ENCODE results near the gene SLC2A13. TPM values are rescaled to one million over a fixed set of nuclear protein-coding genes. Genes with fewer than 3 reads are reported as not detected.
A peak's percentile ranks its signal among the peaks of the same experiment; 100 is the strongest.
"Not testable (repeated sequence)": the region's sequence is repeated elsewhere in the genome, so short reads cannot be mapped to it uniquely, and the experiment has no call there.

SLC2A13 gene
- total and polyA plus RNA-seq, 4 donors = 21.1 to 85.5 (median 28.6) TPM

- Histone ChIP-seq H3K9me3 (ENCODE audit: control insufficient read depth, insufficient read depth, low read length) (no peaks in the 10 kb centered on the region), H3K4me3 (ENCODE audit: low read depth, low read length) (no peak overlapping the region), H3K27ac (ENCODE audit: low read depth, low read length) (no peak overlapping the region), H3K4me1 (ENCODE audit: control insufficient read depth, insufficient read depth, low read length) (no peaks in the 10 kb centered on the region), H3K36me3 (ENCODE audit: control insufficient read depth, insufficient read depth, low read length) (no peaks in the 10 kb centered on the region), H3K27me3 (ENCODE audit: control insufficient read depth, insufficient read depth, low read length) (no peaks in the 10 kb centered on the region)
- no peak for DNase-seq (ENCODE audit: low read depth in 4 of 6, low spot score in 6 of 6)
These were observed 174.0 kb downstream of the SLC2A13 start for GRCh38 chr12:39931857-39932256.

GRCh38 chr12:39931231-39931630, 174.7 kb downstream of the SLC2A13 start:
- Histone ChIP-seq H3K27ac (ENCODE audit: low read depth, low read length) (no peak overlapping the region), H3K36me3 (ENCODE audit: control insufficient read depth, insufficient read depth, low read length) (no peaks in the 10 kb centered on the region), H3K4me3 (ENCODE audit: low read depth, low read length) (no peak overlapping the region), H3K27me3 (ENCODE audit: control insufficient read depth, insufficient read depth, low read length) (no peaks in the 10 kb centered on the region), H3K4me1 (ENCODE audit: control insufficient read depth, insufficient read depth, low read length) (no peaks in the 10 kb centered on the region), H3K9me3 (ENCODE audit: control insufficient read depth, insufficient read depth, low read length) (no peaks in the 10 kb centered on the region)
- DNase-seq (ENCODE audit: low read depth in 4 of 6, low spot score in 6 of 6) = no peak
- 64% methylated on average over 1 of the region's 4 CpGs for WGBS (ENCODE audit: insufficient coverage)

GRCh38 chr12:39930101-39930500, 175.8 kb downstream of the SLC2A13 start:
- DNase-seq (ENCODE audit: low read depth in 4 of 6, low spot score in 6 of 6) = peak in 1 of 6 donors; percentile 71
- WGBS (ENCODE audit: insufficient coverage) = no CpG with 5 or more reads among the region's 3 CpGs

GRCh38 chr12:39928181-39928899, 177.5 kb downstream of the SLC2A13 start:
- Histone ChIP-seq H3K36me3 (ENCODE audit: control insufficient read depth, insufficient read depth, low read length) (no peaks in the 10 kb centered on the region), H3K9me3 (ENCODE audit: control insufficient read depth, insufficient read depth, low read length) (no peaks in the 10 kb centered on the region), H3K27me3 (ENCODE audit: control insufficient read depth, insufficient read depth, low read length) (no peaks in the 10 kb centered on the region), H3K4me1 (ENCODE audit: control insufficient read depth, insufficient read depth, low read length) (no peaks in the 10 kb centered on the region), H3K4me3 (ENCODE audit: low read depth, low read length) (no peak overlapping the region), H3K27ac (ENCODE audit: low read depth, low read length) (no peak overlapping the region)
- peak in 1 of 6 donors; percentile 52 for DNase-seq (ENCODE audit: low read depth in 4 of 6, low spot score in 6 of 6)
- no CpG with 5 or more reads among the region's 1 CpG for WGBS (ENCODE audit: insufficient coverage)

More at GRCh38 chr12:39930101-39930500, 175.8 kb downstream of the SLC2A13 start:
- Histone ChIP-seq H3K27ac (ENCODE audit: low read depth, low read length) (no peak overlapping the region), H3K4me1 (ENCODE audit: control insufficient read depth, insufficient read depth, low read length) (no peaks in the 10 kb centered on the region), H3K4me3 (ENCODE audit: low read depth, low read length) (no peak overlapping the region), H3K27me3 (ENCODE audit: control insufficient read depth, insufficient read depth, low read length) (no peaks in the 10 kb centered on the region), H3K36me3 (ENCODE audit: control insufficient read depth, insufficient read depth, low read length) (no peaks in the 10 kb centered on the region), H3K9me3 (ENCODE audit: control insufficient read depth, insufficient read depth, low read length) (no peaks in the 10 kb centered on the region)

GRCh38 chr12:39923364-39923763, 182.5 kb downstream of the SLC2A13 start:
- H3K27me3 ChIP-seq (ENCODE audit: control insufficient read depth, insufficient read depth, low read length) = no peaks in the 10 kb centered on the region
- no peak overlapping the region for H3K27ac ChIP-seq (ENCODE audit: low read depth, low read length)
- no peak overlapping the region for H3K4me3 ChIP-seq (ENCODE audit: low read depth, low read length)
- no peak for DNase-seq (ENCODE audit: low read depth in 4 of 6, low spot score in 6 of 6)
- WGBS (ENCODE audit: insufficient coverage) = no CpG with 5 or more reads among the region's 5 CpGs
- H3K9me3 ChIP-seq (ENCODE audit: control insufficient read depth, insufficient read depth, low read length) = no peaks in the 10 kb centered on the region
- no peaks in the 10 kb centered on the region for H3K36me3 ChIP-seq (ENCODE audit: control insufficient read depth, insufficient read depth, low read length)
- H3K4me1 ChIP-seq (ENCODE audit: control insufficient read depth, insufficient read depth, low read length) = no peaks in the 10 kb centered on the region

GRCh38 chr12:39922598-39922997, 183.3 kb downstream of the SLC2A13 start:
- H3K9me3 ChIP-seq (ENCODE audit: control insufficient read depth, insufficient read depth, low read length); H3K4me3 ChIP-seq (ENCODE audit: low read depth, low read length): not testable (repeated sequence)

GRCh38 chr12:39920647-39921046, 185.2 kb downstream of the SLC2A13 start:
- no peaks in the 10 kb centered on the region for H3K36me3 ChIP-seq (ENCODE audit: control insufficient read depth, insufficient read depth, low read length)
- H3K4me1 ChIP-seq (ENCODE audit: control insufficient read depth, insufficient read depth, low read length) = no peaks in the 10 kb centered on the region
- no peaks in the 10 kb centered on the region for H3K9me3 ChIP-seq (ENCODE audit: control insufficient read depth, insufficient read depth, low read length)
- DNase-seq (ENCODE audit: low read depth in 4 of 6, low spot score in 6 of 6) = no peak
- H3K27me3 ChIP-seq (ENCODE audit: control insufficient read depth, insufficient read depth, low read length) = no peaks in the 10 kb centered on the region
- 94% methylated on average over 2 of the region's 4 CpGs for WGBS (ENCODE audit: insufficient coverage)
- no peak overlapping the region for H3K27ac ChIP-seq (ENCODE audit: low read depth, low read length)
- H3K4me3 ChIP-seq (ENCODE audit: low read depth, low read length) = no peak overlapping the region

More at GRCh38 chr12:39922598-39922997, 183.3 kb downstream of the SLC2A13 start:
- DNase-seq (ENCODE audit: low read depth in 4 of 6, low spot score in 6 of 6); H3K27ac ChIP-seq (ENCODE audit: low read depth, low read length); H3K4me1 ChIP-seq (ENCODE audit: control insufficient read depth, insufficient read depth, low read length); H3K36me3 ChIP-seq (ENCODE audit: control insufficient read depth, insufficient read depth, low read length); H3K27me3 ChIP-seq (ENCODE audit: control insufficient read depth, insufficient read depth, low read length): not testable (repeated sequence)

GRCh38 chr12:39920222-39920621, 185.7 kb downstream of the SLC2A13 start:
- H3K4me3 ChIP-seq (ENCODE audit: low read depth, low read length) = no peak overlapping the region
- no peaks in the 10 kb centered on the region for H3K36me3 ChIP-seq (ENCODE audit: control insufficient read depth, insufficient read depth, low read length)
- 100% methylated on average over 1 of the region's 4 CpGs for WGBS (ENCODE audit: insufficient coverage)
- H3K27me3 ChIP-seq (ENCODE audit: control insufficient read depth, insufficient read depth, low read length) = no peaks in the 10 kb centered on the region
- no peaks in the 10 kb centered on the region for H3K4me1 ChIP-seq (ENCODE audit: control insufficient read depth, insufficient read depth, low read length)
- no peak overlapping the region for H3K27ac ChIP-seq (ENCODE audit: low read depth, low read length)
- no peak for DNase-seq (ENCODE audit: low read depth in 4 of 6, low spot score in 6 of 6)
- H3K9me3 ChIP-seq (ENCODE audit: control insufficient read depth, insufficient read depth, low read length) = no peaks in the 10 kb centered on the region

- H3K27ac ChIP-seq (ENCODE audit: low read depth, low read length) = no peak overlapping the region
- no peaks in the 10 kb centered on the region for H3K9me3 ChIP-seq (ENCODE audit: control insufficient read depth, insufficient read depth, low read length)
- no peaks in the 10 kb centered on the region for H3K36me3 ChIP-seq (ENCODE audit: control insufficient read depth, insufficient read depth, low read length)
- H3K4me3 ChIP-seq (ENCODE audit: low read depth, low read length) = no peak overlapping the region
- H3K27me3 ChIP-seq (ENCODE audit: control insufficient read depth, insufficient read depth, low read length) = no peaks in the 10 kb centered on the region
- H3K4me1 ChIP-seq (ENCODE audit: control insufficient read depth, insufficient read depth, low read length) = no peaks in the 10 kb centered on the region
- DNase-seq (ENCODE audit: low read depth in 4 of 6, low spot score in 6 of 6) = no peak
- no CpG with 5 or more reads among the region's 1 CpG for WGBS (ENCODE audit: insufficient coverage)
These were observed 186.1 kb downstream of the SLC2A13 start for GRCh38 chr12:39919790-39920189.

- WGBS (ENCODE audit: insufficient coverage) = 60% methylated on average over 2 of the region's 3 CpGs
- Histone ChIP-seq H3K4me3 (ENCODE audit: low read depth, low read length) (no peak overlapping the region), H3K27ac (ENCODE audit: low read depth, low read length) (no peak overlapping the region), H3K36me3 (ENCODE audit: control insufficient read depth, insufficient read depth, low read length) (no peaks in the 10 kb centered on the region), H3K9me3 (ENCODE audit: control insufficient read depth, insufficient read depth, low read length) (no peaks in the 10 kb centered on the region), H3K27me3 (ENCODE audit: control insufficient read depth, insufficient read depth, low read length) (no peaks in the 10 kb centered on the region), H3K4me1 (ENCODE audit: control insufficient read depth, insufficient read depth, low read length) (no peaks in the 10 kb centered on the region)
- DNase-seq (ENCODE audit: low read depth in 4 of 6, low spot score in 6 of 6) = no peak
These were observed 190.6 kb downstream of the SLC2A13 start for GRCh38 chr12:39915249-39915648.
